ENCODE results near the gene CORO7.

The CORO7 gene

DNA sequence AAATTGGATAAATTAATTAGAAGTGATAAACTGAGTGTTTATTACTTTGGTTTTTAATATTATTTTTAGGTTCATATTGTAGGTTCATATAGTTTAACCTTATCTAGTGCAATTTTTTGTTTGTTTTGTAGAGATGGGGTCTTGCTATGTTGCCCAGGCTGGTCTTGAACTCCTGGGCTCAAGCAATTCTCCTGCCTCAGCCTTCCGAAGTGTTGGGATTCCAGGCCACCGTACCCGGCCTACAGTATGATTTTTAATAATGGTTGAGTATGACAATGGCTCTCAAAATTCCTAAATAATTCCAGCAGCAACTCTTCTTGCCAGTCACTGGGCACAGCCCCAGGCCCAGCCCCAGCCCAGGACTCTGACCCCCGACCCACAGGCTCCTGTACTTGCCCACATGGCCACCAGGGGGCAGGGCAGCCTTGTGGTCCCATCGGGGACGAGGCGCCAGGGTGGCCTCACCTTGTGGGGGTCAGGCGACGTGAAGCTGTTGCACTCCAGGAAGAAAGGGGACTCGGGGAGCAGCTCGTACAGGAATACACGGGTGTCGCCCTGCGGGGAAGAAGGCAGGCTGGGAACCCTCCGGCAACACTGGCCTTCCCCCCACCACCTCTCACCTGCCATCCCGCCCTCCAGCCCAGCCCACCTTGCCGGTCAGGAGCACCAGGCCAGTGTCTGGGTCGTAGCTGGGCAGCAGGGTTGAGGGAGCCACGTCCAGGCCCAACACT, 57.4 kb downstream of the CORO7 start:
- H3K79me2 ChIP-seq (ENCODE audit: insufficient read depth, low read length): no peaks in the 10 kb centered on the region
- peaks cover 32% of the 10 kb centered on the region; the same call in 1 of the 2 replicates for H3K36me3 ChIP-seq (ENCODE audit: insufficient read depth, low read length)
- H3K9me3 ChIP-seq (ENCODE audit: low read length): no peaks in the 10 kb centered on the region
- no peaks in the 10 kb centered on the region for H3K9me2 ChIP-seq (ENCODE audit: low read depth, low read length)
- no peaks in the 10 kb centered on the region for H3K27me3 ChIP-seq (ENCODE audit: insufficient read depth, low read length)
- no peak overlapping the region for H3K9ac ChIP-seq (ENCODE audit: low read length)
- H2AFZ ChIP-seq (ENCODE audit: low read length): no peak overlapping the region
- H3K4me1 ChIP-seq (ENCODE audit: insufficient read depth, low read length, severe bottlenecking): no peaks in the 10 kb centered on the region
- no peak overlapping the region for H3K4me3 ChIP-seq (ENCODE audit: low read depth, low read length, poor library complexity, severe bottlenecking)
- H4K20me1 ChIP-seq (ENCODE audit: insufficient read depth, low read length): no peaks in the 10 kb centered on the region
- H3K27ac ChIP-seq (ENCODE audit: low read depth, low read length, poor library complexity, severe bottlenecking): no peak overlapping the region
- H3F3A ChIP-seq (ENCODE audit: insufficient read depth, low read length): no peaks in the 10 kb centered on the region
- TF ChIP-seq CTCF (IDR thresholded peaks at IDR 0.05; ENCODE audit: low read length) (peak; percentile 91), EZH2 (IDR thresholded peaks at IDR 0.05; ENCODE audit: borderline replicate concordance, low read length) (no peak)
- no peak overlapping the region for H3K4me2 ChIP-seq (ENCODE audit: low read length)

DNA sequence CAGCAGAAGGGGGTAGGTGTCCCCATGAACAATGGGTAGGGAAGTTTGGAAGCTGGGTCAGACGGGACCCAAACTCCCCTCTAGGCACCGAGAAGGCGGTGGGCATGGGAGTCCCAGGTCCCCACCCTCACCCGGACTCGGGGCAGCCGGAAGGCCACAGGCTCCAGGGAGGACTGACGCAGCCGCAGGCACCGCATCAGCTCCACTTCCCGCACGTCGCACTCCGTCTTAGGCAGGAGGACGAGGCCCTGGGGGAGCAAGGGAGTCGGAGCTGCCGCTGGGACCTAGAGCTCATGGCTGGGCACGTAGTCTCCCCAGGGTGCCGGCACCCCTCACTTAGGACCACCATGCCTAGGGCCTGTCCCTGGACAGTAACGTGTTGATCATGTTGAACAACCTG, 58.2 kb downstream of the CORO7 start:
- Histone ChIP-seq H3K9ac (ENCODE audit: low read length) (no peak overlapping the region), H4K20me1 (ENCODE audit: insufficient read depth, low read length) (no peaks in the 10 kb centered on the region)

GRCh38 chr16:4356820-4357219, 59.6 kb downstream of the CORO7 start:
- Histone ChIP-seq H3K9me3 (ENCODE audit: low read length) (no peaks in the 10 kb centered on the region), H3K4me3 (ENCODE audit: low read depth, low read length, poor library complexity, severe bottlenecking) (no peak overlapping the region), H2AFZ (ENCODE audit: low read length) (no peak overlapping the region), H4K20me1 (ENCODE audit: insufficient read depth, low read length) (no peaks in the 10 kb centered on the region), H3K4me1 (ENCODE audit: insufficient read depth, low read length, severe bottlenecking) (peaks cover 3% of the 10 kb centered on the region), H3K36me3 (ENCODE audit: insufficient read depth, low read length) (peaks cover 21% of the 10 kb centered on the region; the same call in 1 of the 2 replicates), H3F3A (ENCODE audit: insufficient read depth, low read length) (no peaks in the 10 kb centered on the region), H3K27me3 (ENCODE audit: insufficient read depth, low read length) (no peaks in the 10 kb centered on the region), H3K9me2 (ENCODE audit: low read depth, low read length) (no peaks in the 10 kb centered on the region), H3K9ac (ENCODE audit: low read length) (no peak overlapping the region), H3K79me2 (ENCODE audit: insufficient read depth, low read length) (no peaks in the 10 kb centered on the region), H3K27ac (ENCODE audit: low read depth, low read length, poor library complexity, severe bottlenecking) (no peak overlapping the region), H3K4me2 (ENCODE audit: low read length) (no peak overlapping the region)
- TF ChIP-seq EZH2 (IDR thresholded peaks at IDR 0.05; ENCODE audit: borderline replicate concordance, low read length) (no peak), CTCF (IDR thresholded peaks at IDR 0.05; ENCODE audit: low read length) (no peak)

More for the DNA sequence above, 58.2 kb downstream of the CORO7 start:
- Histone ChIP-seq H3K4me1 (ENCODE audit: insufficient read depth, low read length, severe bottlenecking) (no peaks in the 10 kb centered on the region), H2AFZ (ENCODE audit: low read length) (no peak overlapping the region), H3K27me3 (ENCODE audit: insufficient read depth, low read length) (no peaks in the 10 kb centered on the region), H3K27ac (ENCODE audit: low read depth, low read length, poor library complexity, severe bottlenecking) (no peak overlapping the region), H3K79me2 (ENCODE audit: insufficient read depth, low read length) (no peaks in the 10 kb centered on the region), H3K9me2 (ENCODE audit: low read depth, low read length) (no peaks in the 10 kb centered on the region), H3K4me2 (ENCODE audit: low read length) (no peak overlapping the region), H3K36me3 (ENCODE audit: insufficient read depth, low read length) (peaks cover 30% of the 10 kb centered on the region; the same call in 1 of the 2 replicates), H3F3A (ENCODE audit: insufficient read depth, low read length) (no peaks in the 10 kb centered on the region), H3K4me3 (ENCODE audit: low read depth, low read length, poor library complexity, severe bottlenecking) (no peak overlapping the region), H3K9me3 (ENCODE audit: low read length) (no peaks in the 10 kb centered on the region)
- TF ChIP-seq EZH2 (IDR thresholded peaks at IDR 0.05; ENCODE audit: borderline replicate concordance, low read length) (no peak), CTCF (IDR thresholded peaks at IDR 0.05; ENCODE audit: low read length) (no peak)
